Left colon (tissue), 2 donors: ENCODE data around the gene PRSS22. TPM values are rescaled to one million over a fixed set of nuclear protein-coding genes. Genes with fewer than 3 reads are reported as not detected.
"Not testable (repeated sequence)": the region's sequence is repeated elsewhere in the genome, so short reads cannot be mapped to it uniquely, and the experiment has no call there.

ENCODE experiments used
- ATAC-seq: fragments of 200-7000 bp; cut with Tn5 transposase; one replicate; pipeline ENCODE4 v1.9.1; 2020; ENCODE audit warnings: mild to moderate bottlenecking, moderate library complexity
- DNase-seq, 2 donors: peaks; one replicate each; pipeline ENCODE4 v3.0.0-alpha.2; 2020
- intact Hi-C, 2 donors: fragments of 100-400 bp; cut with DNase I in 1 of 2; cut with micrococcal nuclease in 1 of 2; formaldehyde crosslinking; loops; one replicate each; pipeline versions ENCODE4 v1.11.2 to v1.14.0; 2022; cut with DNase I, micrococcal nuclease
- long read RNA-seq: library from polyadenylated mRNA; unstranded; transcript quantifications from one replicate; pipeline ENCODE4 v2.0.0, GENCODE V29; 2021
- total RNA-seq, 2 donors: library from RNA; stranded (reverse); fragmentation: NEBNext Ultra II Directional; extraction: Animal tissue kit (Norgen Biotek cat#: 25700); gene quantifications; one replicate each; pipeline ENCODE4 v1.2.1, GENCODE V29; 2021
- donor health status: DM: no; HTN: no; CAD: no.
- donor health status: DM: yes; HTN: yes; CAD: no.

The PRSS22 gene, protein sequence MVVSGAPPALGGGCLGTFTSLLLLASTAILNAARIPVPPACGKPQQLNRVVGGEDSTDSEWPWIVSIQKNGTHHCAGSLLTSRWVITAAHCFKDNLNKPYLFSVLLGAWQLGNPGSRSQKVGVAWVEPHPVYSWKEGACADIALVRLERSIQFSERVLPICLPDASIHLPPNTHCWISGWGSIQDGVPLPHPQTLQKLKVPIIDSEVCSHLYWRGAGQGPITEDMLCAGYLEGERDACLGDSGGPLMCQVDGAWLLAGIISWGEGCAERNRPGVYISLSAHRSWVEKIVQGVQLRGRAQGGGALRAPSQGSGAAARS
- total RNA-seq: 10 to 100 TPM in 1 of 2 donors, under 1 TPM in 1; 0.78 to 12.9 TPM
- long read RNA-seq, partial matches to known transcripts: 0 of 2 reads
- long read RNA-seq, other reads (novel, unspliced or antisense): 2 of 2 reads

DNA sequence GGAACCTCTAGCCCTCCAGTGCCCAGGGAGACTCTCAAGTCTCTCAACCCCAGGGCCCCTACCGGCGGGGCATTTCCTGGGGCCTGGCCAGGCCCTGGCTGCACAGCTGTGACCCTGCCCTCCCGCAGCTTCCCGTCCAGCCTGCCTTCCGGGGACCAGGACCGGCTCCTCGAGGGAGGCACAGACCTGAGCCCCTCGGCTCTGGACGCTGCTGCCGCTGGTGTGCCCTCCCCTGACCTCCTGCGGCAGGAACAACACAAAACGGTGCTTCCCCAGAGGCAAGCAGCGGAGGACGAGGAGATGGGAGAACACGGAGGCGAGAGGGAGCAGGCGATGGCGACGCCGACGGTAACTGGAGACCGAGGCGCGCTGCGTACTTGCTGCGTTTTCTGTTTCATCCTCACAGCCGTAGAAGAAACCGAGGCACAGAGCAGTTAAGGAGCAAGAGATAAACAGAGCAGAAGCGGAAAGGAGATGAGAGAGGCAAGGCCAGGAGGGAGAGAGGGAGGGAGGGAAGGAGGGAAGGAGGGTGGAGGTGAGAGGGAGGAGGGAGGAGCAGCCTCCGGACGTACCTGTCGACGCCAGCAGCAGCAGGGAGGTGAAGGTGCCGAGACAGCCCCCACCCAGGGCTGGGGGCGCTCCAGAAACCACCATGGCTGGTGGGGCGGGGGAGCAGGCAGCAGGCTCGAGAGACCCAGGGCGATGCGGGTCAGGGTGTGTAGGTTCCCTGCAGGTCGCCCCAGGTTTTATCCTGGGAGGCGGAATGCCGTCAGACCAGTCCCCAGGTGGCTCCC lies at the start of gene PRSS22:
TSS of gene PRSS22 (minus strand) at position 720 of the 794 bp plus-strand sequence. CDS start at position 654, 66 bp downstream.
- ATAC-seq (peak; percentile 65), DNase-seq (peak; percentile 51 to 63)
- intact Hi-C loops: no loop called here

DNA sequence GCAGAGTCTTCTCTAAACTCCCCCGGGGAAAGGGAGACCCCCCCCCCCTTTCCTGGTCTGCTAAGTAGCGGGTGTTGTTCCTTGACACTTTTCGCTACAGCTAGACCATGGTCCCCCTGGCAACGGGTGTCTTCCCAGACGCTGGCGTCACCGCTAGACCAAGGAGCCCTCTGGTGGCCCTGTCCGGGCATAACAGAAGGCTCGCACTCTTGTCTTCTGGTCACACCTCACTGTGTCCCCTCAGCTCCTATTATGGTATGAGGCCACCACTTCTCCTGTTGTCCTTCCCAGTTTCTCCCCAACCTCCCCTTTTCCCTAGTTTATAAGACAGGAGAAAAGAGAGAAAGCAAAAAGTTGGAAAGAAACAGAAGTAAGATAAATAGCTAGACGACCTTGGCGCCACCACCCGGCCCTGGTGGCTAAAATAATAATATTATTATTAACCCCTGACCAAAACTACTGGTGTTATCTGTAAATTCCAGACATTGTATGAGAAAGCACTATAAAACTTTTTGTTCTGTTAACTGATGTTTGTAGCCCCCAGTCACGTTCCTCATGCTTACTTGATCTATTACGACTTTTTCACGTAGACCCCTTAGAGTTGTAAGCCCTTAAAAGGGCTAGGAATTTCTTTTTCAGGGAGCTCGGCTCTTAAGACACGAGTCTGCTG lies 49.2 kb upstream of the PRSS22 start:
- DNase-seq: peak; percentile 49 to 55
- intact Hi-C loops: not testable (repeated sequence)

DNA sequence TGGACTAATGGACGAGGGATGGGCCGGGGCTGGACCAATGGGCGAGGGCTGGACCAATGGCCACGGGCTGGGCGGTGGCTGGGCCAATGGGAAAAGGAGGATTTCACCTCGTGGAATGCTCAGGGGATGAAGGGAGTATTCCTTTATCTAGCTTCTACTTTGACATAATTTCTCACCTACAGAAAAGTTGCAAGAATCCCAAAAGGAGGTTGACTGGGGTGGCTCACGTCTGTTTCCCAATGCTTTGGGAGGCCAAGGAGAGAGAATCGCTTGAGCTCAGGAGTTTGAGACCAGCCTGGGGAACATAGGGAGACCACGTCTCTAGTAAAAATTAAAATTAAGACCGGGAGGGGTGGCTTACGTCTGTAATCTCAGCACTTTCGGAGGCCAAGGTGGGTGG lies 48.0 kb upstream of the PRSS22 start:
- no peak for ATAC-seq
- DNase-seq: no peak
- intact Hi-C loops: no loop called here

More for the DNA sequence above, 49.2 kb upstream of the PRSS22 start:
- not testable (repeated sequence) for ATAC-seq

DNA sequence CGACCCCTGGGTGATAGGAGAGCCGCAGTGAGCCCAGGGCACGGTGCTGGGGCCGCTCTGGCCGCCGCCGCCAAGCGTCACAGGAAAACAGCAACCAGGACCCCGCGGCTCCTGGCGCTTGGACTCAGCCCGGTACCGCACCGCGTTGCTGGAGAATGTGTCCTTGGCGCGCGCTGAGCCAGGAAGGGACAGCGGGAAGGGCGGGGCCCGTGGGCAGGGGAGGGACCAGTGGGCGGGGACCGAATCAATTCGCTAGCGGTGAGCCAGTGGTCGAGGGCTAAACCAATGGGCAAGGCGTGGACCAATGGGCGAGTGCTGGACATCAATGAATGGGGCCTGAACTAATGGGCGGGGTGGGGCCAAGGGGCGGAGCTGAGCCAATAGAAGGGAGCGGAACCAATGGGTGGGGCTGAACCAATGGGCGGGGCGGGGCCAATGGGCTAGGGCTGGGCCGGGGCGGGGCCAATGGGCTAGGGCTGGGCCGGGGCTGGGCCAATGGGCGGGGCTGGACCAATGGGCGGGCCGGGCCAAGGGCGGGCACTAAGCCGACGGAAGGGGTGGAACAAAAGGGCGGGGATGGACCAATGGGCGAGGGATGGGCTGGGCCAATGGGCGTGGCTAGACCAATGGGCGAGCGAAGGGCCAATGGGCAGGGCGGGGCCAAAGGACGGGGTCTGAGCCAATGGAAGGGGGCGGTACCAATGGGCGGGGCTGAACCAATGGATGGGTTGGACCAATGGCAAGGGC lies 47.4 kb upstream of the PRSS22 start:
- ATAC-seq: peak; percentile 79

DNA sequence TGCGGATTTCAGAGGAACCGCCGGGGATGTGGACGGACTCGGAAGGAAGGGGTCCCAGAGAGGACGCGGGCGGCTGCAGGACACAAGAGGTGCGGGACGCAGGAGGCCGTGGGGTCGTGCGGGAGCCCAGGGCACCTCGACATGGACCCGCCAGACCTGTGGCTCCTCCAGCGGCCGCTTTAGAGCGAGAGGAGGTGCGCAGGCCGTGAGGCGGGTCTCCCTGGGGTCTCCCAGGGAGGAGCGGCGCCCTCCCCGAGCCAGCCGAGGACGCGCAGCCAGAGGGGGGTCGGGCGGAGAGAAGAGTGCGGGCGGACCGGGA lies 46.9 kb upstream of the PRSS22 start:
- DNase-seq (no peak), ATAC-seq (peak; percentile 2)
- intact Hi-C loops: no loop called here

More for the DNA sequence above, 47.4 kb upstream of the PRSS22 start:
- intact Hi-C loops: no loop called here
- peak; percentile 100 for DNase-seq

DNA sequence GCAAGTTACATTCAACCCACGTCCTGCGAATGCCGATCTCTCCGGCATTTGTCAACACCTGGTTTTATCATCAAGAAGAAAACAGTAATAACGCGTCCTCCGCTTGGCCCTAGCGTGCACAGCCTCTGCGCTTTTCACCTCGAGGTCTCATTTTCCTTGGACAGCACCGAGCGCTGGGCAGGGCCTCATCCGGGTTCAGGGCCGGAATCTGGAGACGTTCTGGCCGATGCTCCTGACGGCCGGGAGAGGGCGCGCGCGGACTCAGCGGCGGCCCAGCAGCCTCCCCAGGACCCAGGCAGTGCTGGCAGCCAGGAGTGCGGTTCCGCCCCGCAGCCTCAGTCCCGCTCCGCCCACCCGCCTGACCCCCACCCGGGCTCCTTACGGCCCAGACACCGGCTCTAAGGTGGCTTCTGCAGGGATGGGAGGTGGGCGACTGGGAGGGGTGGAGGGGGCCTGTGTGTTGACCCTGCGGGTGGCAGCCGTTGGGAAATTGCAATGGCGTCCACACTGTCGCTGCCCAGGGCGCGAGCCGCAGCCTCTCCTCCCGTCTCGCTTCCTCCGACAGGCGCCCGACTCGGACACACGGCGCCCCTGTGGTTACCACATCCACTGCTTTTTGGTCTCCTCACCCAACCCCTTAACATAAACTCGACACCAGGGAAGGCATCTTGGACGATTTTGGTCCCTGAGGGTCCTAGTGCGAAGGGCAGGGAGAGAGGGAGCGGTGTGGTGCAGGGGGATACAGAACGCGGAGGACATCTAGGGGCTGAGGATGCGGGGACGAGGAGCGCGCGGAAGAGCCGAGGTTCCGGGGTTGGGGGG lies 46.3 kb upstream of the PRSS22 start:
- ATAC-seq: peak; percentile 59
- intact Hi-C loops: no loop called here
- peak; percentile 81 to 83 for DNase-seq

DNA sequence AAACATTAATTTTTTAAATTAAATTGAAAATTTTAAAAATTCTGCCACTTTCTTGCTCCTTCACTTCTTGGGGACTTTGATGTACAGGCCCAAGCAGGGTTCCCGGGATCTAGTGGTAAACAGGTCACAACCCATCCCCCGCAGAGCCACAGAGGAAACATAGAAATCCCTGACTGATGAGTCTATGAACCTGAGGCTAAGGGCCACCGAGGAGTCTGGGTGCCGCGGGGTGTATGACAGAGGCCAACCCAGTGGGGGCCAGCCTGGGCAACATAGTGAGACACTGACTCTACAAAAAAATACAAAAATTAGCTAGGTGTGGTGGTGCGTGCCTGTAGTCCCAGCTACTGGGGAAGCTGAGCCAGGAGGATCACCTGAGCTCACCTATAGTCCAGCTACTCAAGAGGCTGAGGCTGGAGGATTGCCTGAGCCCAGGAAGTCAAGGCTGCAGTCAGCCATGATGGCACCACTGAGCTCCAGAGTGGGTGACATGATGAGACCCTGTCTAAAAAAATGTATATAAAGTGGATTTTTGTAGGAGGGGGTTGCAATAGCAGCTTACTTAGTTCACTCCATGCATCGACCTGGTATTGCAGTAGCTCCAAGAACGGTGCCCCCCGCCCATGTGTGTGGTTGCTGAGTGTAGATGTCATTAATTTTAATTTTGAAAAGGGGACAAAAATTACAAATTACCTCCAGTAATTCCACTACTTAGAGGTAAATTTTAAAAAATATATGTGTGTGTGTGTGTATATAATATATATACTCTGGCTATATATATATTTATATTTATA lies 44.6 kb upstream of the PRSS22 start:
- no peak for DNase-seq
- ATAC-seq: no peak
- intact Hi-C loops: no loop called here

DNA sequence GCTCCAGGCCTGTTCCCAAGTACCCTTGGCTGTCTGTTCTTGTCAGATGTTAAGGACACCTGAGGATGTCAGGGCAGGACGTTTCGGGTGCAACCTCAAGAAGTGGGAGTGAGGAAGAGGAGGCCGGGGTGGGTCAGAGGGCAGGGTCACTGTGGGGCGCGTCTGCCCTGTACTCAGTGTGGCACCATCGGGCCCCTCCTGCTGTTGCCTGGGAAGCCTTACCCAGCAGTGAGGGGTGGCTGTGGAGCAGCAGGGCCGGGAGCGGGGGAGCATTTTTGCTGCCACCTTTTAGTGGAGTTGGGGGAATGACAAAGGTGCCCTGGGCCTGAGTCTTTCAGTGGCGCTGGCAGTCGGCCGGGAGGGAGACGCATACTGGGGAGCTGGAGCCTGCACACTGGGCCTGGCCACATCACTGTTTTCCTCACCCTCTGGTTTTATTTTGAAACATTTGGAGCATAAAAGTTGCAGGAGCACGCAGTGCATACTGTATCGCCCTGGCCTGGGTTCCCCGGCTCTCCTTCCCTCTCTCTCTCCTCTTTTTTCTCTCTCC lies 42.6 kb upstream of the PRSS22 start:
- intact Hi-C loops: no loop called here
- DNase-seq: no peak

DNA sequence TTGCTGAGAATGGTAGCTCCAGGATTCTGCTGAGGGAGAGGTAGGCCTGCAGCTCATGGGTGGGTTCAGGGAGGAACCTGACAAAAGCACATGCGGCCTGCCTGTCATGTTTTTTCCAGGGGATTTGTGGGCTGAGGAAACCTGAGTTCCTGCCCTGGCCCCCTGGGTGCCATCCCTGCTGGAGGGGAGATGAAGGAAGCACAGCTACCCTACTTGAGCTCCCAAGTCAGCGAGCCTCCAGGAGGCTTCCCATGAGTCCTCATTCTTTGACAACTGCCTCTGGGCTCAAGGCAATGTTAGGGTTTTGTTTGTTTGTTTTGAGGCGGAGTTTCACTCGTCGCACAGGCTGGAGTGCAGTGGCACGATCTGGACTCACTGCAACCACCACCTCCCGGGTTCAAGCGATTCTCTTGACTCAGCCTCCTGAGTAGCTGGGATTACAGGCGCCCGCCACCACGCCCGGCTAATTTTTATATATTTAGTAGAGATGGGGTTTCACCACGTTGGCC lies 41.6 kb upstream of the PRSS22 start:
- intact Hi-C loops: no loop called here
- DNase-seq (no peak), ATAC-seq (no peak)

More for the DNA sequence above, 42.6 kb upstream of the PRSS22 start:
- ATAC-seq: no peak

DNA sequence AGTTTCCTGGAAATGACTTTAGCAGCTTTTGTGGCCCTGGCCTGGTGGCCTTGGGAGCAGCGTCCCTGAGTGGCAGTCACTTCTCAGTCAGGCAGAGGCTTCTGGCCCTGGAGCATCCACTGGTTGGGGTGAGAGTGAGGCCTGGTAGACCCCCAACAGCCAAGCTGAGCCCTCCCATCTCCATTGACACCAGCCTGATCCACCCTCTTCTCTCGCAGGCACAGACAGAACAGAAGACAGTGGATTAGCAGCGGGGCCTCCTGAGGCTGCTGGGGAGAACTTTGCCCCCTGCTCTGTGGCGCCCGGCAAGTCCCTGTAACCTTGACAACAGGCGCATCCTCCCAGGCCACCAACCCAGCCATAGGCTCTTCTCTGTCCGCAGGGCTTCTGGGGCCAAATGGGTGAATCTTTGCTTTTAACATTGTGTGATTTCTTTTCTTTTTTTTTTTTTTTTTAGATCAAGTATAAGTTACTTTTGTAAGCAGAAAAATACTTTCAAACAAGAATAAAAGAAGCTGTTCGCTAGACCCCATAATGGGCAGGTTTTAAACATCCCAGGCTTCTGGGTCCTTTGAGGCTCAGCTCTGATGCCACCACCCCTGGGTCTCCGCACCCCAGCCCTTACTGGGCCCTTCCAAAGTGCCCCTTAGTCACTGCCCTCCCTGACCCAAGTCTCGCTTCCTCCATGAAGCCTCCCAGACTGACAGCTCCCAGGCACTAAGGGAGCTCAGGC lies 41.0 kb upstream of the PRSS22 start:
- no peak for DNase-seq
- no peak for ATAC-seq
- intact Hi-C loops: no loop called here

DNA sequence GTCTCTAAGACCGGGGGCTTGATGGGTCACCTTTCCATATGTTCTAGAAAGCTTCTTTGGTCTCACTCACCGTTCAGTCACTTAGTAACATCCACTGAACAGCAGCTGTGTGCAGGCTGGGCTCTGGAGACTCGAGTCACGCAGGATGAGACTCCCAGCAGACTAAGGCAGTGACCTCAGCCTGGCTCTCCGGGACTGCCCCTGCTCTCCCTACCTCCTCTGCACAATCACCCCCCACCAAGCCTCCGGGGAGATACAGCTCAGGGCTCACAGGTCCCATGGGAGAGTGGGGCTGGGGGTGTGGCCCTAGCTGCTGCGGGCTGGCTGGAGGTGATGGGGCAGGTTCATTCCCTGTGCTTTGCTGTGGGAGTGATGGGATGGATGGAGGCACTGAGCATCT lies 39.1 kb upstream of the PRSS22 start:
- ATAC-seq: no peak
- no peak for DNase-seq
- intact Hi-C loops: no loop called here

DNA sequence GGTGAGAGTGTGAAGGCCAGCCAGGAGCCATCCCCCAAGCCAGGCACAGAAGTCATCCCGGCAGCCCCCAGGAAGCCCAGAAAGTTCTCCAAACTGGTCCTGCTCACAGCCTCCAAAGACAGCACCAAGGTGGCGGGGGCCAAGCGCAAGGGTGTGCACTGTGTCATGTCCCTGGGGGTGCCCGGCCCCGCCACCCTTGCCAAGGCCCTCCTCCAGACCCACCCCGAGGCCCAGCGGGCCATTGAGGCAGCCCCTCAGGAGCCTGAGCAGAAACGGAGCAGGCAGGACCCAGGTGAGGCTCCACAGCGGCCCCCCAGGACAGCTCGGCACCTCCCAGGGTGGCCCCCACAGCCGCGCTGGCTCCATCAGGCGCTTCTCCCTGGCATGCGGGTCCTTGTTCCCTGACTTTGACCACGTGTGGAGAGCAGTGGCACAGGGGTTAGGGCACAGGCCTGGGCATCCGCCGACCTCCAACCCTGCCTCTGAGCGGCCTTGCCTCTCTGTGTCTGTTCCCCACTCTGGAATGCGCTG lies 38.6 kb upstream of the PRSS22 start:
- intact Hi-C loops: no loop called here
- ATAC-seq (no peak), DNase-seq (no peak)

DNA sequence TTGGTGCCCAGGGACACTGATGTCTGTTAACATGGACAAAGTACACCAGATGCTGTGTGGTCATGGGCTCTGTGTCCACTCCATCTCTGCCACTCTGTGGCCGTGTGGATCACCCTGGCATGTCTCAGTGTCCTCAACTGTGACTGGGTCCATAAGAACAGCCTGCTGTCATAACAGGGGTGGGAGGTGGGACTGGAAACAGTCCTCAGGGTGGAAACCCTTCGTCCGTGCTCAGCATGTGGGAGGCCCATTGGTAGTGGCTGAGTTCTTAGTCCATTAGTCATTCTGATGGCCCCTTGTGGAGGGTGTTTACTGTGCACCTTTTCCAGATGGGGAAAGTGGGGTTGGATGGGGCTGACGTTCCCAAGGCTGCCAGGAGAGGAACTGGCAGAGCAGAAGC lies 37.8 kb upstream of the PRSS22 start:
- no peak for ATAC-seq
- DNase-seq: no peak
- intact Hi-C loops: no loop called here

DNA sequence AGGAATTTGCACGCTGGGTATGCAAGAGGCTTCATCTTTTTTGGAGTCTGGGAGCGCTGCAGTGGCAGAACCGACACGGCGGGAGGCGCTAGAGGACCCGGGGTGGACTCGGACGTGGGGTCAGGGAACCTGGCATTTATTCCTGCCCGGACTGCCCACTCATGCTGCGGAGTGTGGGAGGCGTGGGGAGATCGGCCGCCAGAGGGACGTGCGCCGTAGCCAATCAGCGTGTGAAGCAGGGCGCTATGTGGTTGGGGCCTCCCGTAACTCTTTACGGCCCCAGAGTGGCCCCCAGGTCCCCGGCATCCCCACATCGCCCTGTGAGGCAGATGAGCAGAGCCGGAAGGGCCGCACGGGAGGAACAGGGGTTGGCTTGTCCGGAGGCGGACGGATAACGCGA lies 36.3 kb upstream of the PRSS22 start:
- intact Hi-C loops: no loop called here
- DNase-seq (no peak), ATAC-seq (no peak)

DNA sequence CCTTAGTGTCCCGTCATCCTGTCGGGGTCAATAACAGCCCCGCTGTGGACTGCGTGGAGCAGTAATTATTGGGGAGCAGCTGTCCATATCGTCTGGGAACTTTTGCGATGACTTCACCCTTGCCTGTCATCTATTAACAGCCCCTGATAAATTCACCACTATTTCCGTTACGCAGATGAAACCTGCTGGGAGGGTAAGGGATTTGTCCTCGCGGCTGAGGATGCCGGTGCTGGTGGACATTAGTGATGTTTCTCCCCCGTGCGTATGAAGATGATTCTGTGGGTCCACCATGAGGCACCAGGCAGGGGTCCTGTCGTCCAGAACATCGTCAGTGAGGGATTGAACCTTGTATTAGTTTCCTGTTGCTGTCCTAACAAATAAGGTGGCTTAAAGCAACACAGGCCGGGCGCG lies 26.1 kb upstream of the PRSS22 start:
- intact Hi-C loops: no loop called here
- DNase-seq (no peak), ATAC-seq (no peak)

DNA sequence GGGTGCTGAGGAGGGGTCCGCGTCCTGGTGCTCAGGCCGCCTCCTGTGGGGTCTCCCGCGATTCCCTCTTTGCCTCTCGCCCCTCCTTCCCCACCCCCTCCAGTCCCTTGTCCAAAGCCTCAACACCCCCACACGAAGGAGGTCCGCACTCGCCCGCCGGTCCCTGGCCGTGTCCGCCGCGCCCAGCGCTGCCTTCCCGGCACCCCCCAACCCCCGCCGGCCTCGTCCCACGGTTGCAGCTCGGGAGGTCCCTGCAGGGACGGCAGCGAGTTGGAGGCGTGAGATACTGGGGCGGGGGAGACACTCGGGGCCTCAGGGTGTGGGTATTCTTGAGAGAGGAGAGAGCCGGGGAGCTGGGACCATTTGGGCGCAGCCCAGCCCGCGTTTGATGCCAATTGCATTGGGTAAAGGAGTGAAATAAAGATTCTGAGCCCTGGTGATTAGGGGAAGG lies 25.5 kb upstream of the PRSS22 start:
- intact Hi-C loops: no loop called here
- DNase-seq: peak in 1 of 2 donors; percentile 57

More for the DNA sequence above, 25.5 kb upstream of the PRSS22 start:
- ATAC-seq: peak; percentile 7
